ENCODE results near the gene DOC2A. TPM values are rescaled to one million over a fixed set of nuclear protein-coding genes. Genes with fewer than 3 reads are reported as not detected.

DOC2A gene
- total and polyA plus RNA-seq, 10 of the 15 experiments (the other 5 are each of a cell fraction or from before 2014, with no cell fraction given) = 0.06 to 0.17 (median 0.12) TPM; not detected in 6

GRCh38 chr16:29989111-29989858 lies 21.5 kb downstream of the DOC2A start:
- in situ Hi-C loops (cut with MboI) = no loop called here
- CTCF ChIA-PET = interaction anchor here (1.1 kb wide), 1 partner anchor 13 kb away, joined by 4 read pairs; no protein-coding TSS in a partner anchor
- FAIRE-seq (no peak), ATAC-seq (no peak), DNase-seq (ENCODE audit: low read depth, low spot score) (no peak)
- Histone ChIP-seq H3K9ac (ENCODE audit: control insufficient read depth, insufficient read depth, low read length) (no peak overlapping the region), H3K36me3 (ENCODE audit: control insufficient read depth in 2 of 2, insufficient read depth in 2 of 2, low read length in 1 of 2) (peaks cover 15 to 41% of the 10 kb centered on the region in 2 experiments; a peak in 3 of 4 replicates), H3K79me2 (ENCODE audit: control insufficient read depth, insufficient read depth, low read length) (no peaks in the 10 kb centered on the region), H4K20me1 (ENCODE audit: control insufficient read depth, insufficient read depth) (no peaks in the 10 kb centered on the region), H3K4me1 (ENCODE audit: control insufficient read depth, insufficient read depth, low read length) (no peaks in the 10 kb centered on the region), H3K4me2 (ENCODE audit: control insufficient read depth, insufficient read depth) (no peak overlapping the region), H3K9me3 (replicated peaks; ENCODE audit: control insufficient read depth, insufficient read depth, low read length) (no peaks in the 10 kb centered on the region), H2AFZ (ENCODE audit: control insufficient read depth, low read depth, low read length) (no peak overlapping the region), H3K27me3 (replicated peaks in 1 of 2; ENCODE audit: control insufficient read depth in 2 of 2, insufficient read depth in 2 of 2, low read length in 1 of 2) (no peaks in the 10 kb centered on the region), H3K4me3 (no peak overlapping the region), H3K27ac (ENCODE audit: control insufficient read depth, insufficient read depth) (no peak overlapping the region)
- no TSS peak for BruUV-seq (replicated peaks)
- POLR2A ChIA-PET = interaction anchor here (0.6 to 1.3 kb wide), 3 partner anchors 12 to 27 kb away, joined by 3 read pairs; partner anchors contain the start of genes TAOK2 and TMEM219
- SMC1A ChIA-PET (ENCODE audit: uncharacterized antibody, unreplicated experiment) = no interaction called here
- intact Hi-C loops (cut with micrococcal nuclease; ENCODE audit: unreplicated experiment) = no loop called here
- 86% methylated on average over 23 of the region's 23 CpGs for WGBS (ENCODE audit: insufficient coverage, insufficient replicate concordance, low lambda C conversion rate, missing lambda C conversion rate)
- RAD21 ChIA-PET (ENCODE audit: unreplicated experiment) = no interaction called here
- no peak for TF ChIP-seq CHD2 (IDR thresholded peaks at IDR 0.05; ENCODE audit: borderline replicate concordance, low read depth, low read length)
- TF ChIP-seq RELA (IDR thresholded peaks at IDR 0.05; ENCODE audit: borderline replicate concordance, partially characterized antibody) = no peak
- no peak for TF ChIP-seq SIX5 (IDR thresholded peaks at IDR 0.05; ENCODE audit: low read depth, low read length, severe bottlenecking)
- no peak for TF ChIP-seq NR2F1 (conservative IDR thresholded peaks at IDR 0.05)
- no peak for TF ChIP-seq YY1 (IDR thresholded peaks at IDR 0.05; ENCODE audit: low read depth, low read length)
- no peak for TF ChIP-seq SP1 (IDR thresholded peaks at IDR 0.05; ENCODE audit: low read depth, low read length)
- no peak for TF ChIP-seq CHD4 (IDR thresholded peaks at IDR 0.05)
- no peak for TF ChIP-seq ZBTB11 (CRISPR knock-in tag; IDR thresholded peaks at IDR 0.05)
- TF ChIP-seq YBX1 (IDR thresholded peaks at IDR 0.05) = no peak
- no peak for TF ChIP-seq ZNF207 (IDR thresholded peaks at IDR 0.05; ENCODE audit: borderline replicate concordance)
- no peak for TF ChIP-seq SIN3A (IDR thresholded peaks at IDR 0.05; ENCODE audit: low read depth, low read length)
- no peak for TF ChIP-seq JUNB (IDR thresholded peaks at IDR 0.05)
- TF ChIP-seq E4F1 (IDR thresholded peaks at IDR 0.05; ENCODE audit: borderline replicate concordance, partially characterized antibody) = no peak
- TF ChIP-seq DPF2 (IDR thresholded peaks at IDR 0.05) = no peak
- no peak for TF ChIP-seq LARP7 (IDR thresholded peaks at IDR 0.05)
- TF ChIP-seq CEBPZ (IDR thresholded peaks at IDR 0.05; ENCODE audit: low read depth, low read length) = no peak

All from GM12878 (cell line).